ENCODE results near the gene NEDD1. TPM values are rescaled to one million over a fixed set of nuclear protein-coding genes. Genes with fewer than 3 reads are reported as not detected.
A peak's percentile ranks its signal among the peaks of the same experiment; 100 is the strongest.

Gene NEDD1
- total RNA-seq, result 10 to 100 TPM; 26.4 to 30.6 (median 29.2) TPM
- total RNA-seq (2013), result 43.8 TPM

- Mint-ChIP-seq H3K36me3 (no peaks in the 10 kb centered on the region), H3K27me3 (ENCODE audit: low read depth in 2 of 2) (peaks cover 0 to 3% of the 10 kb centered on the region in 2 donors), H3K9me3 (no peaks in the 10 kb centered on the region), H3K27ac (peak within 1 kb of the TSS; percentile 97 to 98), H3K4me3 (peak within 1 kb of the TSS; percentile 97), H3K4me1 (peaks cover 45 to 48% of the 10 kb centered on the region in 2 donors)
- peak within 1 kb of the TSS; percentile 89 for H3K27ac ChIP-seq (ENCODE audit: low read length)
- no peaks in the 10 kb centered on the region for H3K9me3 ChIP-seq (ENCODE audit: control insufficient read depth, insufficient read depth, low read length)
- DNase-seq, result peak; percentile 88 to 90
- TF ChIP-seq CTCF (IDR thresholded peaks at IDR 0.05), result no peak
- ATAC-seq, result peak; percentile 84 to 92 (median 87)
- peaks cover 14% of the 10 kb centered on the region for H3K4me1 ChIP-seq (ENCODE audit: control insufficient read depth, insufficient read depth, low read length)
- under 1% methylated on average over 68 of the region's 68 CpGs for WGBS (ENCODE audit: insufficient coverage)
- intact Hi-C loops (cut with micrococcal nuclease), result loop anchor here (5.0 kb wide), 2 partner anchors 505 to 870 kb away; partner anchors contain the start of genes CDK17 and LTA4H
- H3K36me3 ChIP-seq (ENCODE audit: control insufficient read depth, insufficient read depth, low read length), result no peaks in the 10 kb centered on the region
- H3K27me3 ChIP-seq (ENCODE audit: control insufficient read depth, insufficient read depth, low read length), result no peaks in the 10 kb centered on the region
- H3K4me3 ChIP-seq (ENCODE audit: low read length), result peak within 1 kb of the TSS; percentile 72
Observed at GRCh38 chr12:96906849-96907670, at the start of gene NEDD1. NEDD1 (plus strand) TSS chr12:96907257; CDS start chr12:96909760, 2,503 bp downstream.

- Mint-ChIP-seq H3K36me3 (no peaks in the 10 kb centered on the region), H3K4me3 (no peak overlapping the region), H3K9me3 (peaks cover 0 to 4% of the 10 kb centered on the region in 2 donors), H3K4me1 (no peaks in the 10 kb centered on the region), H3K27me3 (ENCODE audit: low read depth in 2 of 2) (peaks cover 6 to 7% of the 10 kb centered on the region in 2 donors), H3K27ac (no peak overlapping the region)
- Histone ChIP-seq H3K9me3 (ENCODE audit: control insufficient read depth, insufficient read depth, low read length) (no peaks in the 10 kb centered on the region), H3K27ac (ENCODE audit: low read length) (no peak overlapping the region), H3K36me3 (ENCODE audit: control insufficient read depth, insufficient read depth, low read length) (no peaks in the 10 kb centered on the region), H3K4me1 (ENCODE audit: control insufficient read depth, insufficient read depth, low read length) (no peaks in the 10 kb centered on the region), H3K4me3 (ENCODE audit: low read length) (no peak overlapping the region), H3K27me3 (ENCODE audit: control insufficient read depth, insufficient read depth, low read length) (no peaks in the 10 kb centered on the region)
- intact Hi-C loops (cut with micrococcal nuclease), result no loop called here
- TF ChIP-seq CTCF (IDR thresholded peaks at IDR 0.05), result no peak
- WGBS (ENCODE audit: insufficient coverage), result 63% methylated on average over 1 of the region's 1 CpG
- ATAC-seq, result no peak
- no peak for DNase-seq
Observed at GRCh38 chr12:96858162-96858561, 48.9 kb upstream of the NEDD1 start.

GRCh38 chr12:96861656-96862055, 45.4 kb upstream of the NEDD1 start:
- H3K36me3 Mint-ChIP-seq, result no peaks in the 10 kb centered on the region
- H3K9me3 ChIP-seq (ENCODE audit: control insufficient read depth, insufficient read depth, low read length), result no peaks in the 10 kb centered on the region
- H3K27me3 ChIP-seq (ENCODE audit: control insufficient read depth, insufficient read depth, low read length), result peaks cover 3% of the 10 kb centered on the region
- peaks cover 0 to 2% of the 10 kb centered on the region in 2 donors for H3K9me3 Mint-ChIP-seq
- no peaks in the 10 kb centered on the region for H3K36me3 ChIP-seq (ENCODE audit: control insufficient read depth, insufficient read depth, low read length)
- H3K27ac Mint-ChIP-seq, result no peak overlapping the region
- intact Hi-C loops (cut with micrococcal nuclease), result no loop called here
- no peak overlapping the region for H3K4me3 ChIP-seq (ENCODE audit: low read length)
- no peaks in the 10 kb centered on the region for H3K4me1 Mint-ChIP-seq
- no peak overlapping the region for H3K4me3 Mint-ChIP-seq
- no peak overlapping the region for H3K27ac ChIP-seq (ENCODE audit: low read length)
- peaks cover 10 to 11% of the 10 kb centered on the region in 2 donors for H3K27me3 Mint-ChIP-seq (ENCODE audit: low read depth in 2 of 2)
- DNase-seq, result no peak
- no peaks in the 10 kb centered on the region for H3K4me1 ChIP-seq (ENCODE audit: control insufficient read depth, insufficient read depth, low read length)
- no peak for TF ChIP-seq CTCF (IDR thresholded peaks at IDR 0.05)
- no peak for ATAC-seq
- WGBS (ENCODE audit: insufficient coverage), result 75% methylated on average over 1 of the region's 2 CpGs

All from natural killer cell (primary cell).